ENCODE data around the gene VASP. TPM values are rescaled to one million over a fixed set of nuclear protein-coding genes. Genes with fewer than 3 reads are reported as not detected.

VASP gene
- total RNA-seq, 1 experiment from 2014 or later = 152 TPM

GRCh38 chr19:45515081-45515624 is 7.9 kb downstream of the VASP start:
- H3K36me3 ChIP-seq (ENCODE audit: control insufficient read depth in 1 of 2, insufficient read depth in 2 of 2, low read length in 2 of 2) = peaks cover 10 to 17% of the 10 kb centered on the region in 2 experiments; a peak in 2 of 4 replicates
- no peaks in the 10 kb centered on the region for H3K9me2 ChIP-seq (ENCODE audit: insufficient read depth)
- ChIA-PET RAD21 (ENCODE audit: low non-redundant PET in 1 of 2, low total read pairs in 2 of 2, uncharacterized antibody in 2 of 2, unreplicated experiment in 2 of 2) (no interaction called here), POLR2A (interaction anchor here (1.1 kb wide), 1 partner anchor 127 kb away, joined by 4 read pairs; no protein-coding TSS in a partner anchor), CTCF (interaction anchor here (0.7 to 1.2 kb wide), 3 partner anchors 12 to 43 kb away, joined by 3 to 7 read pairs (median 5); no protein-coding TSS in a partner anchor)
- peak overlapping the region; percentile 73 for H3K4me2 ChIP-seq (ENCODE audit: low read length)
- no peaks in the 10 kb centered on the region for H3K27me3 ChIP-seq (ENCODE audit: insufficient read depth, low read length)
- peak overlapping the region; percentile 57; the same call in 1 of the 2 replicates for H3K9ac ChIP-seq (ENCODE audit: low read length)
- no peak for DNase-seq (ENCODE audit: low read depth, low spot score)
- peak overlapping the region; percentile 69 for H3K27ac ChIP-seq (ENCODE audit: low read depth, low read length)
- TF ChIP-seq POLR2A (IDR thresholded peaks at IDR 0.05; ENCODE audit: borderline replicate concordance, extremely low read depth, insufficient read depth, insufficient read length) (no peak), SP1 (IDR thresholded peaks at IDR 0.05; ENCODE audit: low read depth) (no peak), MAX (IDR thresholded peaks at IDR 0.05) (no peak), RAD21 (IDR thresholded peaks at IDR 0.05; ENCODE audit: low read depth) (no peak), ELF1 (IDR thresholded peaks at IDR 0.05; ENCODE audit: borderline replicate concordance, low read depth) (no peak), FOSL1 (IDR thresholded peaks at IDR 0.05; ENCODE audit: low read depth) (no peak), TCF7L2 (IDR thresholded peaks at IDR 0.05; ENCODE audit: borderline replicate concordance, extremely low read depth, insufficient read depth, insufficient read length) (no peak), ATF3 (IDR thresholded peaks at IDR 0.05) (no peak), REST (IDR thresholded peaks at IDR 0.05; ENCODE audit: low read depth) (no peak)
- BruUV-seq (replicated peaks) = no TSS peak
- intact Hi-C loops (cut with micrococcal nuclease) = no loop called here
- peaks cover 84% of the 10 kb centered on the region for H3K79me2 ChIP-seq (ENCODE audit: insufficient read depth, low read length)
- no peaks in the 10 kb centered on the region; the same call in 1 of the 2 replicates for H4K20me1 ChIP-seq (ENCODE audit: insufficient read depth)
- H3K4me1 ChIP-seq (ENCODE audit: control insufficient read depth in 1 of 2, insufficient read depth in 2 of 2, low read length in 2 of 2) = peaks cover 44 to 70% of the 10 kb centered on the region in 2 experiments
- H3K4me3 ChIP-seq (replicated peaks in 1 of 2; ENCODE audit: low read depth in 1 of 2, low read length in 2 of 2) = no peak overlapping the region
- H3K9me3 ChIP-seq (ENCODE audit: control insufficient read depth in 1 of 2, insufficient read depth in 1 of 2, low read depth in 1 of 2, low read length in 2 of 2) = no peaks in the 10 kb centered on the region
- ATAC-seq = no peak
- no peak overlapping the region for H2AFZ ChIP-seq (ENCODE audit: low read depth, low read length, poor library complexity, severe bottlenecking)
